ENCODE measurements around the gene CLCN6.

GRCh38 chr1:11790880-11791715, 14.9 kb upstream of the CLCN6 start:
- TF ChIP-seq CTCF (conservative IDR thresholded peaks at IDR 0.05 in 1 of 2, IDR thresholded peaks at IDR 0.05 in 1 of 2; ENCODE audit: low read depth in 1 of 2, low read length in 2 of 2) (no peak), EZH2 (IDR thresholded peaks at IDR 0.05; ENCODE audit: low read length, missing control alignments) (no peak)

Data from fibroblast of lung (primary cell).